GM12864 (cell line): Measurements from ENCODE around the gene RHOC.

Source experiments
- DNase-seq: peaks from one replicate; pipeline ENCODE4 v3.0.0-alpha.2; 2011; ENCODE audit warnings: low read depth
- H3K4me3 ChIP-seq: 2 replicates; pipeline ENCODE4 v1.5.1; 2011; ENCODE audit warnings: mild to moderate bottlenecking, low read depth, low read length, control low read depth
- TF ChIP-seq, protein P1 (sequence below): IDR thresholded peaks from 2 replicates; pipeline ENCODE4 v1.5.1; 2011; ENCODE audit warnings: low read depth, mild to moderate bottlenecking, moderate library complexity, low read length, control low read depth, inconsistent platforms; ENCODE audit errors: missing control alignments

RHOC gene

DNA sequence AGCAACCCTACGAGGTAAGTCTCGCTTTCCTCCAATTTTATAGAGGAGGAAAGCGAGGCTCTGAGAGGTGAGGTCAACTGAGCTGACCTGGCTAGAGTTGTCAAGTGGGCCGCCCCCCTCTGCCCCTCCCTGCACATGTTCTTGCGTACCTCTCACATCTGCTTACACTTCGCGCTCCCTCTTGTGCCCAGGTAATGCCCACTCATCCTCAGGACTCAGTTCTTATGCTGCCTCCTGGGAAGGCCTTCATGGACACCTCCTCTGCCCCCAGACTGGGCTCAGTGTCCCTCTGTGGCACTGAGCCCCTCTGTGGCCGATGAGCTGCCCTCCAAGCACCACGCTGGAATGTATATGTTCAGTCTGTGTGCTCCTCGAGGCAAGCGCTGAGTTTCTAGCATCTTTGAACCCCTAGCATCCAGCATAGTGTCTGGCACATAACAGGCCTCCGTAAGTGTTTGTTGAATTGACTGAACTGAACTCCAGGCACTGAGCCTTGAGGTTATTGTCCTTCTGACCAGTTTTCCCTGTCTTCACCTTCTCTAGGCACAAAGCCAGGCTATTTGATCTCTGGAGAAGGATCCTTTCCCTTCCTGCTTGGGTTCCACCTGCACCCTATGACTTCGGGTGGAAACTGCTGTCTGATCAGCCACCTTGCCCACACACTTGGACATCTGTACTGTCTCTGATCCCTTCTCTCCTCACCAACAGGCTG is 19.0 kb downstream of the RHOC start:
- TF ChIP-seq, protein P1, sequence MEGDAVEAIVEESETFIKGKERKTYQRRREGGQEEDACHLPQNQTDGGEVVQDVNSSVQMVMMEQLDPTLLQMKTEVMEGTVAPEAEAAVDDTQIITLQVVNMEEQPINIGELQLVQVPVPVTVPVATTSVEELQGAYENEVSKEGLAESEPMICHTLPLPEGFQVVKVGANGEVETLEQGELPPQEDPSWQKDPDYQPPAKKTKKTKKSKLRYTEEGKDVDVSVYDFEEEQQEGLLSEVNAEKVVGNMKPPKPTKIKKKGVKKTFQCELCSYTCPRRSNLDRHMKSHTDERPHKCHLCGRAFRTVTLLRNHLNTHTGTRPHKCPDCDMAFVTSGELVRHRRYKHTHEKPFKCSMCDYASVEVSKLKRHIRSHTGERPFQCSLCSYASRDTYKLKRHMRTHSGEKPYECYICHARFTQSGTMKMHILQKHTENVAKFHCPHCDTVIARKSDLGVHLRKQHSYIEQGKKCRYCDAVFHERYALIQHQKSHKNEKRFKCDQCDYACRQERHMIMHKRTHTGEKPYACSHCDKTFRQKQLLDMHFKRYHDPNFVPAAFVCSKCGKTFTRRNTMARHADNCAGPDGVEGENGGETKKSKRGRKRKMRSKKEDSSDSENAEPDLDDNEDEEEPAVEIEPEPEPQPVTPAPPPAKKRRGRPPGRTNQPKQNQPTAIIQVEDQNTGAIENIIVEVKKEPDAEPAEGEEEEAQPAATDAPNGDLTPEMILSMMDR = no peak
- no peak overlapping the region for H3K4me3 ChIP-seq
- no peak for DNase-seq

DNA sequence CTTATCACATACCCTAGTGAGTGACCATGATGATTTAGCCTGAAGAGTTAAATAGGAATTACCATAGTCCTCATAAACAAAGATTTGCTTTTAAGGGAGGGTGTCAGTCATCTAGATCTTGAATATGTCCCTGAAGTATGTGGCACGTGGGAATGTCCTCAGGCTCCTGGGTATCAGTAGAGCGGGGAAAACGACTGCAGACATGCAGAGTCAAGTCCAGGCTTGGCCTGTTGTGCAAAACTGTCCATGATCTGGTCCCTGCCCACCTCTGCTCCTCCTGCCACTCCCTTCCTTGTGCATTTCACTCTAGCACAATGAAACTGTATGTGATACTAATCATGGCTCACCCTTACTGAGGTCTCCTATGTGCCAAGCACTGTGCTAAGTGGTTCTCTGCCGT is 19.6 kb downstream of the RHOC start:
- TF ChIP-seq, protein P1 = no peak
- H3K4me3 ChIP-seq = no peak overlapping the region
- no peak for DNase-seq

DNA sequence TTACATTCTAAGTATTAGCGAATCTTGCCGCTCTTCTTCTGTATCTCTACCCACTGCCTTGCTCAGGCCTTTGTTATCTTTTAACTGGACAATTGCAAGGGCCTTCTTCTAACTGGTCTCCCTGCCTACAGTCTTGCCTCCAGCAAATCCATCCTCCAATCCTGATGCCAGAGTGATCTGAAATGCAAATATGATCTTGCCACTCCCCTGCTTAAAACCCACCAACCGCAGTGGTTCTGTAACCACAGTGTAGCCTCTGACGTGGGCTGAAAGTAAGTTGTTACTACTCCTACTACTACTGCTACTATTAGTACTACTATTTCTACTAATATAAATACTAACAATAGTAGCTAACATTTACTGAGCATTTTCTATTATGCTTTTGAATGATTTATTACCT is 20.1 kb downstream of the RHOC start:
- DNase-seq = no peak
- H3K4me3 ChIP-seq = no peak overlapping the region
- TF ChIP-seq, protein P1 = no peak

DNA sequence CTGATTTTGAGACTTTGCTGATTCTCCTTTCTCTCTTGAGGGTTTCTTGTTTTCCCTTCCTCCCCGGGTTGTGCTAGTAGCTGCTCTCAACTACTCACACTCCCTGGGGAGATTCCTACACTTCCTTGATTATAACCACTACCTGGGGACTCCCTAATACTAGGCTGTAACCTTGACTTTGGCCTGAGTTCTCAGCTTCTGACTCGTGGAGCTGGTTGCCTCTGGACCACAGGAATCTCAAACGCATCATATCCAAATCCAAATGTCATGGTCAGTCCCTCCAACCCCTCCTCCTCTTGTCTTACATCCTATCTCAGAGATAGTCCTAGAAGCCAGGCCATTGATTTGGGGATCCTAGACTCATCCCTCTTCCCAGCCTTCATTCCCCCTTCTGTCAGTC is 20.5 kb downstream of the RHOC start:
- DNase-seq = no peak
- H3K4me3 ChIP-seq = no peak overlapping the region
- TF ChIP-seq, protein P1 = no peak

DNA sequence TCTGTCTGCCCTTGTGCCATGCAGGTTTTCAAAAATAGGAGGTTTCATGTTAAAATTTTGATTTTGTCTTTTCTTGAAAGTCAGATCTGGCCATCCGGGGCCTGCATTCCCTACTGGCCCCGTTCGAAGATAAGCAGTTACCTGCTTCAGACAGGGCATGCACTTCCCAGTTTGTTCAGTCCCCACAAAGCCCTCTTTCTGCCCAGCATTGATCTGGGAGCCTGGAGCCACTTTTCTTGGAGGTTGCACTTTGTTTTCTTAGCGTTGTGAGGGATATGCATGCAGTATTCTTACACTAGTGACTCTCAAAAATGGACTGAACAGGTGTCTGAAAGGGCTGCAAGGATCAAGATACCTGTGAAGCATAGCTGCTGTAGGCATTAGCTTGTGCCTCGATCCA is 21.0 kb downstream of the RHOC start:
- H3K4me3 ChIP-seq = no peak overlapping the region
- DNase-seq = no peak
- TF ChIP-seq, protein P1 = no peak

DNA sequence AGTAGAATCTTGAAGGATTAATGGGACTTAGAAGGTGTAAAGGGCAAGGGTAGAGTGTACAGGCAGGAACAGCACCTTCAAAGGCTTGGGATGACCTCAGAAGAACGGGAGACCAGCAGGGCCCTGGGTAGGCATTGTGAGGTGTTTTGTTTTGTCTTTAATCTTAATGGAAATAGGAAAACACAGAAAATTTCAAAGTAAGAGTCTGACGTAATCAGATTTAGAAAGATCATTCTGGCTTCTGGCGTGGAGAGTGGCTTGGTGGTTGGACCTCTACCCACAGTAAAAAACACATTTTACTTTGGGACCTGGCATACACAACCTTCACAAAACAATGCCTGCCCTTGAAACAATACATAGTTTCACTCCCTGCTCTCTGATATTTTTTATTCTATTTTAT is 28.3 kb downstream of the RHOC start:
- no peak for DNase-seq
- no peak overlapping the region for H3K4me3 ChIP-seq
- TF ChIP-seq, protein P1 = no peak

DNA sequence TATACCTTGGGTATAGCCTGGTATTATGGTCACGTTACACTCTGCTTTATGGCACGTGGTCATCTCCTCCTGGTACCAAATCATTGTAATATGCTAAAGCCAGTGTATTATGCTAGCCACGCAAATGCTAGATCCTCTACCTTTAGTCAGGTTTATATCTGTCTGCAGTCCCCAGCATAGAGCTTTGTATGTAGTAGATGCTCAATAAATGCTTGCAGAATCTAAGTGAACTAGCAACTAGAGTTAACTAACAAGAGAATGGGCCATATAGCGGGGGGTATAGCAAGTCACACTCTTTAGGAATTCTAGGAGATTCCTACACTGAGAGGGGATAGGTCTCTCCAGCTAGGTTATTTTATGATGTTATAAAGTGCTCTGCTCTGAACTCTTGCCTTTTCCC is 29.4 kb downstream of the RHOC start:
- no peak for DNase-seq
- TF ChIP-seq, protein P1 = no peak
- H3K4me3 ChIP-seq = no peak overlapping the region
